GM12878 (cell line): ENCODE results near the gene KIF5A.

Source experiments
- BACH1 ChIP-seq: fragments of 450-650 bp; IDR thresholded peaks from 2 replicates; pipeline ENCODE4 v1.6.1; 2017; ENCODE audit warnings: mild to moderate bottlenecking, borderline replicate concordance
- EZH2 ChIP-seq: IDR thresholded peaks from 2 replicates; pipeline ENCODE4 v1.6.1; 2012; ENCODE audit warnings: low read depth, mild to moderate bottlenecking, control low read depth, inconsistent platforms, low read length, borderline replicate concordance; ENCODE audit not compliant: control insufficient read depth
- FOXK2 ChIP-seq: fragments of 450-650 bp; IDR thresholded peaks from 2 replicates; pipeline ENCODE4 v1.6.1; 2017; ENCODE audit warnings: mild to moderate bottlenecking, moderate library complexity
- NR2C1 ChIP-seq: fragments of 450-650 bp; IDR thresholded peaks from 2 replicates; pipeline ENCODE4 v1.6.1; 2017; ENCODE audit warnings: antibody characterized with exemption, mild to moderate bottlenecking, moderate library complexity
- NRF1 ChIP-seq: conservative IDR thresholded peaks from 2 replicates; pipeline ENCODE4 v1.6.1; 2011; ENCODE audit warnings: mild to moderate bottlenecking, low read depth, low read length, improper control_type of control experiment
- PML ChIP-seq: IDR thresholded peaks from 2 replicates; pipeline ENCODE4 v1.6.1; 2012; ENCODE audit warnings: low read length, inconsistent platforms
- POLR2AphosphoS5 ChIP-seq: IDR thresholded peaks from 2 replicates; pipeline ENCODE4 v1.6.1; 2011; ENCODE audit warnings: mild to moderate bottlenecking, low read length, inconsistent platforms
- POU2F2 ChIP-seq: IDR thresholded peaks from 3 replicates; pipeline ENCODE4 v1.6.1; 2011; ENCODE audit warnings: low read depth, mild to moderate bottlenecking, low read length, borderline replicate concordance
- SMC3 ChIP-seq: IDR thresholded peaks from 2 replicates; pipeline ENCODE4 v1.6.1; 2011; ENCODE audit warnings: low read length, improper control_type of control experiment, borderline replicate concordance
- TF ChIP-seq, protein P1 (sequence below): IDR thresholded peaks from 2 replicates; pipeline ENCODE4 v1.6.1; 2012; ENCODE audit warnings: mild to moderate bottlenecking, low read depth, low read length
- TF ChIP-seq, protein P2 (sequence below): IDR thresholded peaks from 2 replicates; pipeline ENCODE4 v1.6.1; 2011; ENCODE audit warnings: low read depth, low read length, improper control_type of control experiment, borderline replicate concordance
- TF ChIP-seq, protein P3 (sequence below), 3 experiments: IDR thresholded peaks in 2 of 3; conservative IDR thresholded peaks in 1 of 3; 2 replicates each; pipeline ENCODE4 v1.5.1; 2011; ENCODE audit warnings: low read depth in 3 of 3, low read length in 3 of 3, mild to moderate bottlenecking in 3 of 3, control low read depth in 2 of 3, moderate library complexity in 2 of 3, inconsistent platforms in 1 of 3, mixed read lengths in 1 of 3; ENCODE audit not compliant: control insufficient read depth in 2 of 3, insufficient read depth in 1 of 3; ENCODE audit errors: extremely low read depth in 1 of 3

DNA sequence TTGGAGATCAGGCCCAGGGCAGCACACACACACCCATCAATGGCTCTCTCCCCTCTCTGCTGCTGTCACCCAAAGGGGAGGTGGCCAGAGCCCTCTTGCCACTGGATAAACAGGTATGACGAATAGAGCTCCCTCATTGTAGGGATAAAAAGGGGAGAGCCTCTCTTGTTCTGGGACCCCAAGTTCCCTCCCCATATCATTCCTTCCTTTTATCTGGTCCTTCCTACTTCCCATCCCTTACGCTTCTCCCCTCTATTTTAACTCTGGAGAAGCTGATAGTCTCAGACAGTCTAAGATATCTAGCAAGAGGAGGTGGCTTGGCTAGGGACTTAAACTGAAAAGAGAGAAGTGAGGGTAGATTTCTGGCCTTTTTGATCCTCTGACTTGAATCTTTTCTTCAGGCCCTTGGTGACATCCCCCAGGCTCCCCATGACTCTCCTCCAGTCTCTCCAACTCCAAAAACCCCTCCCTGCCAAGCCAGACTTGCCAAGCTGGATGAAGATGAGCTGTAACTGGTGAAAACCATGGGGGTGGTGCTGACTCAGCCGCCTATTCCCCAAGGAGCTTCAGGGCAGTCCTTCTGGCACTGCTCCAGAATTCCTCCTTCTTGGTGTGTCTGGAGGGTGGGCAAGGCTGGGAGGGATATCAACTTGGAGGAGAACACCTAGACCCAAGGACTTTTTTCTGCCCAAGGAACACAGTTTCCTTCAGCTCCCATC lies 66.7 kb downstream of the KIF5A start:
- TF ChIP-seq POU2F2: no peak
- TF ChIP-seq, protein P1, sequence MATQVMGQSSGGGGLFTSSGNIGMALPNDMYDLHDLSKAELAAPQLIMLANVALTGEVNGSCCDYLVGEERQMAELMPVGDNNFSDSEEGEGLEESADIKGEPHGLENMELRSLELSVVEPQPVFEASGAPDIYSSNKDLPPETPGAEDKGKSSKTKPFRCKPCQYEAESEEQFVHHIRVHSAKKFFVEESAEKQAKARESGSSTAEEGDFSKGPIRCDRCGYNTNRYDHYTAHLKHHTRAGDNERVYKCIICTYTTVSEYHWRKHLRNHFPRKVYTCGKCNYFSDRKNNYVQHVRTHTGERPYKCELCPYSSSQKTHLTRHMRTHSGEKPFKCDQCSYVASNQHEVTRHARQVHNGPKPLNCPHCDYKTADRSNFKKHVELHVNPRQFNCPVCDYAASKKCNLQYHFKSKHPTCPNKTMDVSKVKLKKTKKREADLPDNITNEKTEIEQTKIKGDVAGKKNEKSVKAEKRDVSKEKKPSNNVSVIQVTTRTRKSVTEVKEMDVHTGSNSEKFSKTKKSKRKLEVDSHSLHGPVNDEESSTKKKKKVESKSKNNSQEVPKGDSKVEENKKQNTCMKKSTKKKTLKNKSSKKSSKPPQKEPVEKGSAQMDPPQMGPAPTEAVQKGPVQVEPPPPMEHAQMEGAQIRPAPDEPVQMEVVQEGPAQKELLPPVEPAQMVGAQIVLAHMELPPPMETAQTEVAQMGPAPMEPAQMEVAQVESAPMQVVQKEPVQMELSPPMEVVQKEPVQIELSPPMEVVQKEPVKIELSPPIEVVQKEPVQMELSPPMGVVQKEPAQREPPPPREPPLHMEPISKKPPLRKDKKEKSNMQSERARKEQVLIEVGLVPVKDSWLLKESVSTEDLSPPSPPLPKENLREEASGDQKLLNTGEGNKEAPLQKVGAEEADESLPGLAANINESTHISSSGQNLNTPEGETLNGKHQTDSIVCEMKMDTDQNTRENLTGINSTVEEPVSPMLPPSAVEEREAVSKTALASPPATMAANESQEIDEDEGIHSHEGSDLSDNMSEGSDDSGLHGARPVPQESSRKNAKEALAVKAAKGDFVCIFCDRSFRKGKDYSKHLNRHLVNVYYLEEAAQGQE: no peak
- TF ChIP-seq NRF1: no peak
- TF ChIP-seq POLR2AphosphoS5: no peak
- TF ChIP-seq EZH2: no peak
- no peak for TF ChIP-seq NR2C1
- TF ChIP-seq, protein P2, sequence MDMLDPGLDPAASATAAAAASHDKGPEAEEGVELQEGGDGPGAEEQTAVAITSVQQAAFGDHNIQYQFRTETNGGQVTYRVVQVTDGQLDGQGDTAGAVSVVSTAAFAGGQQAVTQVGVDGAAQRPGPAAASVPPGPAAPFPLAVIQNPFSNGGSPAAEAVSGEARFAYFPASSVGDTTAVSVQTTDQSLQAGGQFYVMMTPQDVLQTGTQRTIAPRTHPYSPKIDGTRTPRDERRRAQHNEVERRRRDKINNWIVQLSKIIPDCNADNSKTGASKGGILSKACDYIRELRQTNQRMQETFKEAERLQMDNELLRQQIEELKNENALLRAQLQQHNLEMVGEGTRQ: no peak
- TF ChIP-seq, protein P3, sequence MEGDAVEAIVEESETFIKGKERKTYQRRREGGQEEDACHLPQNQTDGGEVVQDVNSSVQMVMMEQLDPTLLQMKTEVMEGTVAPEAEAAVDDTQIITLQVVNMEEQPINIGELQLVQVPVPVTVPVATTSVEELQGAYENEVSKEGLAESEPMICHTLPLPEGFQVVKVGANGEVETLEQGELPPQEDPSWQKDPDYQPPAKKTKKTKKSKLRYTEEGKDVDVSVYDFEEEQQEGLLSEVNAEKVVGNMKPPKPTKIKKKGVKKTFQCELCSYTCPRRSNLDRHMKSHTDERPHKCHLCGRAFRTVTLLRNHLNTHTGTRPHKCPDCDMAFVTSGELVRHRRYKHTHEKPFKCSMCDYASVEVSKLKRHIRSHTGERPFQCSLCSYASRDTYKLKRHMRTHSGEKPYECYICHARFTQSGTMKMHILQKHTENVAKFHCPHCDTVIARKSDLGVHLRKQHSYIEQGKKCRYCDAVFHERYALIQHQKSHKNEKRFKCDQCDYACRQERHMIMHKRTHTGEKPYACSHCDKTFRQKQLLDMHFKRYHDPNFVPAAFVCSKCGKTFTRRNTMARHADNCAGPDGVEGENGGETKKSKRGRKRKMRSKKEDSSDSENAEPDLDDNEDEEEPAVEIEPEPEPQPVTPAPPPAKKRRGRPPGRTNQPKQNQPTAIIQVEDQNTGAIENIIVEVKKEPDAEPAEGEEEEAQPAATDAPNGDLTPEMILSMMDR (IDR thresholded peaks at IDR 0.05 in 2 of 3, conservative IDR thresholded peaks at IDR 0.05 in 1 of 3; ENCODE audit: control insufficient read depth in 2 of 3, extremely low read depth in 1 of 3, insufficient read depth in 1 of 3, low read depth in 3 of 3, low read length in 3 of 3): no peak
- no peak for TF ChIP-seq BACH1
- no peak for TF ChIP-seq FOXK2
- no peak for TF ChIP-seq SMC3
- no peak for TF ChIP-seq PML
